T47D (cell line): ENCODE results near the gene SBF2.
"Not testable (repeated sequence)": the region's sequence is repeated elsewhere in the genome, so short reads cannot be mapped to it uniquely, and the experiment has no call there.

Experiments
- DNase-seq, 2 experiments: peaks; one replicate each; pipeline versions ENCODE4 v3.0.0 to v3.0.0-alpha.2; 2011 to 2012; ENCODE audit warnings: low read depth in 1 of 2, low spot score in 1 of 2
- JUND ChIP-seq: IDR thresholded peaks from 2 replicates; pipeline ENCODE4 v1.6.1; 2012; ENCODE audit warnings: low read depth
- in situ Hi-C: cut with HindIII; loops from 2 replicates; pipeline ENCODE4 v1.10.0; 2016; ENCODE audit warnings: low sequenced_read_pairs, low pct_unique_long_range_greater_than_20kb

Gene SBF2

DNA sequence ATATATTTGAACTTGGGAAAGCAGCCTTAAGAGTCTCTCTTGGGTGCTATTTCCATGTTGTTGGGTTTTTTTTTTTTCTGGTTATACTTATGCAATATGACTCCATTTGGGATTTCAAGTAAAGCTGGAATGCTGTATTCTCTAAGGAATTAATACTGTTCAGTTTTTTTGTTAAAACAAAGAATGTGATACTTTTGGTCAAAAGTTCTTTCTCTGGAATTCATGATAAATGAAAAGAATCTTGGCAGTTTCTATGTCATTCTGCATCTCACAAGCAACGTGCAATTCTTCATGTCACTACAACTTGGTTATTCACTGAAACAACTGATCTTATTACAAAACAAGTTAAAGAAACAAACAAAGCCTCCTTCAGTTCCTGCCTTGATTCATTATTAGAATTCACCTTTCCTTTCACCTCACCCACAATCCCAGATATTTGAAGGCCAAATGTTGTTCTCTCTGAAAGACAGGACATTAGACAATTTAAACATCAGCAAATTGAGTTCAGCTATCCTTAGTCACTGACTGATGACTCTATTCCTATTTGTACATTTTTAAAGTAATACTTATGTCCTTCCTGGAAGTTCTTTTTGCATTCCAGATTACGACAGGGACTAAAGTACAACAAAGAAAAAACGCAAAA, 176.2 kb downstream of the SBF2 start:
- DNase-seq = no peak
- in situ Hi-C loops = no loop called here
- no peak for TF ChIP-seq JUND

DNA sequence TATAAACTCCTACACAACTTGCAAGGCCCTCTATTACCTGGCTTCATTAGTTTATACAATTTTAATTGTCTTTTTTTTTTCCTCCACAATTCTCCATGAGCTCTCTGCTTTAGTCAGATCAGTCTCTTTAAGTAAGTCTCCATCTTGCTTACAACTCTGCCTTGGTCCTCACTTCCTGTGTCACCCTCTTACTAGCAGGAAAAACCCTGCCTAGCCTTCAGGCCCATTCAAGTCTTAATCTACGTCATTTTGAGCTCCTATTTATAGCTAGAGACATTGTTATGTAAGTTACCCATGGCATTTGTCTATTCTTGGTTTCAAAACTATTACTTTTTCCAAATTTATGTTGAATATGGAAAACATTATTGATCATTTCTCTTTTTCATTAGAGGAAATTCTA, 177.4 kb downstream of the SBF2 start:
- DNase-seq = no peak
- no peak for TF ChIP-seq JUND
- in situ Hi-C loops = no loop called here

DNA sequence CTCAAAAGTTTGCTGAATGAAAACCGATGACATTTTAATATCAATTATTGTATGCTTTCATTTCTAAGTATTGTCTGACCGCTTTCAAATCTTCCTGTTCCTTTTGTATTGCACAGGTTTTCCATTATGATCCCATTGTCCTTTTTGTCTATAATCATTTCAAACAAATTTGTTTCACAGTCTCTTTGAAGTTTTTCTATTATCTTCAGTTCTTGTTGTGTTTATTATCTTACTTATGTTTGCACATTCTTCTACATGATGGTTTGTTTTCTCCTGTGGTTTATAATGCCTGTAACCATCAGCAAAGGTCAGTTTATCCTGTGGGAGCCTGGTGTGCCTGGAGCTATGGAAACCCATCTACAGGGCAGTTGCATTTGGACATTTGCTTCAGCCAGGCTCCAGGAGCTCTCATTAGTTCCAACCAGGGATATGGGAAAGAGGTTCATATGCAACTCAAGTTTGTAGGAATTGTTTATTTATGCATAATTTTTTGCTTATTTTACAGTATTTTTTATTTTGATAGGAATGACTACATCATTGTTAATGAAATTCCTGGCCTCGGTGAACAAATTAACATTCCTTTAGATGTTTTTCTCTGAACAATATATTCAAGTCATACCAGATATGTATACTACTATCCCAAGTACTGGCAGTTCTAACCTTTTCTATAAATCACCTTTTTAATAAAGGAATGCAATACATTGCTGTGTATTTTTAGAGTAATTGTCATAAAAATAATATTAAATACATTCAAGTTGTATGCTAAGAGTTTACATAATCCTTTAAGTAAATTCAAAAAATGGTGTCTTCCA, 179.2 kb downstream of the SBF2 start:
- peak in 1 of 2 experiments; percentile 51 for DNase-seq

DNA sequence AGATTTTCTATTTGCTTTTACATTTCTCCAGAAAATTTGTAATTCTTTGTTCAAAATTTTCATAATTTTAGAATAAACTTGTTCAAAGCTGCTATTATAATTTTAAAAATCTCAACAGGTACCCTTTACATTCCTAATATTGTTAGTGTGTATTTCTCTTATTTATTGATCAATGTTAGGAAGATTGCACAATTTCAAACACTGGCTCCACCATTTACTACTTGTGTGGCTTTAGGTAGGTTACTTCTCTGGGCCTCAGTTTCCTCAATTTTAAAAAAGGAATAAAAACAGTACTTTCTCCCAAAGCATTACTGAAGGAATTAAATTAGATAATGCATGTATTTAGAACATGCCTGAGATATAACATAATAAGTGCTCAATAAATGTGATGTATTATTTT, 180.2 kb downstream of the SBF2 start:
- in situ Hi-C loops = no loop called here
- no peak for DNase-seq
- no peak for TF ChIP-seq JUND

More for the DNA sequence above, 179.2 kb downstream of the SBF2 start:
- in situ Hi-C loops = no loop called here
- TF ChIP-seq JUND = no peak

DNA sequence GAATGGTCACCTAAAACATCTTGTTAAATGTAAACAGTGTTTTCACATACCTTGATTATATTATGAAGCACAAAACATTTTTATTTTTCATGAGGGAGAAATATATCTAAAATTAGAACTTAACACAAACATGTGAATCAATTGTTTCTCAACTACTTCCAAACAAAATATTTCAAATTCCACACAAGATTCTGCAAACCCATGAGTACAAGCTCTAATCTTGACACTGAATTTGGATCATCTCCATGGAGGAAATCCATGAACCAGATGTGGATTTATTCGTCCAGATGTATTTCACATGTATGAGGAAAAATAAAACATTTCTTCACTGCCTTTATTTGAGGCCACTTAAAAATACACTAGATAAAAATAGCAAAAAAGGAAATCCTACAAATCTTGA, 184.2 kb downstream of the SBF2 start:
- no peak for TF ChIP-seq JUND
- no peak for DNase-seq
- in situ Hi-C loops = no loop called here

DNA sequence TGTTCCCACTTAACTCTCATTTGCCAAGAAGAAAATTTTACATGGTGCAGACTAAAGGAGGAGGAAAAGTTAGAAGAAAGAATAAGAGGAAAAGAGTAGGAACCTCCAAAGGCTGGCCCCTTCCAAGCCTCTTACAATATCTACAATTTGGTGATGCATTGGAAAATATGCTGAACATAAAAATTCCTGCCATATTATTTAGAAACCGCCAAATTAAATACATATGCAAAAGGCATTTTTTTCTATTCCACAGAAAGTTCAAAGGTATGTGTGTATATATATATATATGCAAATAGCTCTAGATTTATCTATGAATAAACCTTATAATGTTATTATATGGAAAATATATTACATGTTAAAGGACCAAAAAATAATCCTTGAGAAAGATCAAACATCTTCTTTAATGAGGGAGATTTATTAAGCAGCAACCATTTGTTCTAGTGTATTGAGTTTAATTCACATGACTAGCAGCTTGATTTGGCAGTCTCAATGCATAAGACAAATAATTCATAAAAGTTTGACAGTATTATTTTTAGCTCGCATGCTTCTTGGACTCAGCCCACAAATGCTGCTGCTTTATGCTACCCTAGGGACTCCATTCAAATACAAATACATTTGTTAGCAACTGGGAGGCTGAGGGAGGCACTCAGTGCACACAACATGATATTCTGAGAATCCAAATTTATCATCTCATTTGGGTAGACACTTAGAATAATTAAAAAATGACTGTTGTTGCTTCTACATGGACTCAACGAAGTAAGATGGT, 184.9 kb downstream of the SBF2 start:
- no peak for DNase-seq
- in situ Hi-C loops = no loop called here
- no peak for TF ChIP-seq JUND

DNA sequence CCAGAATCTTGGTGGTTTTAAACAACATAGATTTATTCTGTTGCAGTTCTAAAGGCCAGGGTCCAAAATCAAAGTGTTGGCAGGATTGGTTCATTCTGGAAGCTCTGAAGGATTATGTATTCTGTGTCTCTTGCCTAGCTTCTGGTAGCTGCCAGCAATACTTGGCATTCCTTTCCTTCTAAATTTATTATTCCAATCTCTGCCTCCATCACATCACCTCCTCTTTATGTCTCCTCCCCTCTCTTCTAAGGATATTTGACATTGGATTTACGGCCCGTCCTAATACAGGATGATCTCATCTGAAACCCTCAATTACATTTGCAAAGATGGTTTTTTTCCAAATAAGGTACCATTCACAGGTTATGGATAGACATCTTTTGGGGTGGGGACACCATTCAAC, 186.5 kb downstream of the SBF2 start:
- in situ Hi-C loops = no loop called here
- no peak for TF ChIP-seq JUND
- DNase-seq = no peak

DNA sequence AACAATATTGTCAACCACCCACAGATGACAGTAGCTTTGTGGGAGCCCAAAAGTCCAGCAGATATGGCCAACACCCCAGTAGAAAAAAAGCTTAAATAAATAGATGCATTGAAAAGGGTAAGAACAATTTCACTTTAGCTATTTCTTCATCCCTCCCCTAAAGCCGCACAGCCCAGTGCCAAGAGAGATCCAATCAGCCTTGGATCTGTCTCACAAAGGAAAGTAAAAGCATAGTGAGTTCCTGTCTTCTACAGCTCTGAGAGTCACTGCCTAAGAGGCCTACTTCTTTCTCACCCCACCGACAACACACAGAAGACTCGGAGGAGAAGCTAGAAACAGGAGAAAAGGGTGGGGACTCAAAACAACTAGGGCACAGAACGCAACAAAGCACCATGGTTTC, 196.4 kb downstream of the SBF2 start:
- in situ Hi-C loops = no loop called here
- no peak for DNase-seq
- TF ChIP-seq JUND = no peak

DNA sequence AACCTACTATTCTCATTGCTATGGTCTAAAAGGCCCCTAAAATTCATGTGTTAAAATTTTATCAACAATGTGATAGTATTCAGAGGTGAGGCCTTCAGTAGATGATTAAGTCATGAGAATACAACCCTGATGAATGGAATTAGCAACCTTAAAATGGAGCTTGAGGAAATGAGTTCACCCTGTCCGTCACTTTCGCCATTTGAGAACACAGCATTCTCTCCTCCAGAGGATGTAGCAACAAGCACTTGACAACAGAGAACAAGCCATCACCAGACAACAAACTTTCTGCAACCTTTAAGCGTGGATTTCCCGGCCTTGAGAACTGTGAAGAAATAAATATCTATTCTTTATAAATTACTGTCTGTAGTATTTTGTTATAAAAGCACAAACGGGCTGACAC, 197.0 kb downstream of the SBF2 start:
- in situ Hi-C loops = no loop called here
- no peak for DNase-seq
- TF ChIP-seq JUND = no peak

DNA sequence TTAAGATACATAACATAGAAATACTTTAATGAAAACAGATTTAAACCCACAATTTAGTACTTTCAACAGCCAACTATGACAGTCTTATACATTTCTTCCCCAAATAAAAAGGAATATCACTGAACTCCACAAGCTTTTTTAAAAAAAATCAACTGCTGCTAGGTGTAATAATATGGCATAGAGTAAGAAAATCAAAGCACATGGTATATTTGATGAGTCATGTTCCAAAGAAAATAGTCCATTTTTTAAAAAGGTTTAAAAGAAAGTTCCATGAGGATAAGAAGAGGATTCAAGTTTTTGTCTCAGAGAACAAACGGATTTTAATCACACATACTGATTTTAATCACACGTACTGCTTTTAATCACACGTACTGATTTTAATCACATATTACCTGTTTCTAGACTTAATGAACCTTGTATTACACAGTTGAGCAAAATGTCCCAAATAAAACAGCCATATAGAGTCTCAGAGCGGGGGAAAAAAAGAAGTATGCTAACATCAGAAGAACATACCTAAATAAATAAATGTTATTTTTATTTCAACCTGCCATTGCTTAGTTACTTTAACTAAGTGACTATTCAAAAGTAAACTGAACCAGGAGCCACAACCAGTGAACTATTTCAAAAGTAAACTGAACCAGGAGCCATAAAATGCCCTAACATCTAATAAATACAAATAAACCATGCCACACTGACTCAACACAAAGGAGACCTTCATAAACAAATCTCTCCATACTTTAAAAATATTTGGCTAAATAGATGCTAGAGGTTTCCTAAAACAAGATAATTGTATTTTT, 198.4 kb downstream of the SBF2 start:
- in situ Hi-C loops = no loop called here
- no peak for DNase-seq
- TF ChIP-seq JUND = no peak

DNA sequence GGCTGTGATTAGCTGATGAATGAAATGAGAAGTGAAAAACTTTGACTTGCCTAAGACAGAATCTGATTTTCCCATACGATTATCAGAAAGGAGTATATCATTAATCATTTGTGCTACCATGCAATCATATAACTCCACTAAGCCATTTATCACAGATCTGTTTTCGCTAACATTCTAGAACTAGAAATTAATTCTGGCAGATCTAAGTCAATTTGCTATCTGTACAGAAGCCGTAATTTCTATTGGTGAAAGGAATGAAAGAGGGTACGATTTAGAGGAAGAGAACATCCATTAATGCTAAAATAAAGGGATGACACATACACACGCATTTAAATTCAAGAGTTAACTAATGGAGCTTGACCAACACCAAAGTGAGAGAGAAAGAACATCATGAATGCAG, 201.6 kb downstream of the SBF2 start:
- no peak for DNase-seq
- TF ChIP-seq JUND = no peak
- in situ Hi-C loops = no loop called here

DNA sequence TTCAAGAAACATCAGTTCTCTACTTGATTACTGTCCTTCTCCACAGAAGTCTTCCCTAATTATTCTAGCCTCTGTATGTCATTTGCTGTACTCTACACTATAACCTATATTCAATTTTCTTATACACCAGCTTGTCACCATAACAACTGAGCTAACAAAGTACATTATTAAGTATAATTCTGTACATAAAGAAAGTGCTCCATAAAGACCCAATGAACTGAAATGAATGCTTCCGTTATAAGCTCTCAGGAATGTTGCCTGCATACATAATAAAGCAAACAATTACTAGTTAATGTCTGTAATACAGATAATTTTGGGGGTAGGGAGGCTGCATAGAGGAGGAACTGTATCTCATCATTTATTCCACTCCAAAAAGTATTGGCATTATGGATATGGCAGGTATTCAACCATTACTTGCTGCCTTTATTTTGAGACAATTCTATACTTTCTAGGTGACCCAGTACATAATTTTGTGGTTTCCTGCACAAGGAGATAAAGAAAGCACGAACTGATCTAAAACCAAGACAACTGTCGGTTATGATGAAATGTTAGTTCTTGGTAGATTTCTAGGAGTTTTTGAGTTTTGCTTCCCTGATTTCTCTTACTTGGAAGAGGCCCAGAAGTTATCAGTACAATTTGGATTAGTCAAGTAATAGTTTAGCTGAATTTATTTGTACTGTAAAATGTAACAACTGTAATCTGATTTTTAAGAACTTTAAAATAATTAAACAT, 202.5 kb downstream of the SBF2 start:
- TF ChIP-seq JUND = no peak
- in situ Hi-C loops = no loop called here
- DNase-seq = no peak

DNA sequence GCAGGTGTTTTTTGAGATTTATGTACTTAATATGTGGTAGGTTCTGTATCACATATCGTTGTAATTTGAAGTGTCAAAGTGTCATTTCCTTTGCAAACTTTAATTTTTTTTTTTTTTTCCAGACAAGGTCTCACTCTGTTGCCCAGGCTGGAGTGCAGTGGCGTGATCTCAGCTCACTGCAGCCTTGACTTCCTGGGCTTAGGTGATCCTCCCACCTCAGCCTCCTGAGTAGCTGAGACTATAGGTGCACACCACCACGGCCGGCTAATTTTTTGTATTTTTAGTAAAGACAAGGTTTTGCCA, 206.1 kb downstream of the SBF2 start:
- in situ Hi-C loops, DNase-seq: not testable (repeated sequence)
